ENCODE data around the gene OCRL. TPM values are rescaled to one million over a fixed set of nuclear protein-coding genes. Genes with fewer than 3 reads are reported as not detected.

OCRL gene
- total RNA-seq, 1 experiment from 2014 or later: 24.2 TPM

GRCh38 chrX:129525162-129525561 lies 14.9 kb upstream of the OCRL start:
- no peak overlapping the region for H3K27ac Mint-ChIP-seq (ENCODE audit: unreplicated experiment)
- H3K27me3 Mint-ChIP-seq (ENCODE audit: insufficient read depth, unreplicated experiment): no peaks in the 10 kb centered on the region
- Histone ChIP-seq H3K4me3 (ENCODE audit: low read depth, low read length) (no peak overlapping the region), H3K27me3 (replicated peaks; ENCODE audit: control insufficient read depth, insufficient read depth, low read length) (no peaks in the 10 kb centered on the region), H3K4me1 (no peaks in the 10 kb centered on the region), H3K36me3 (ENCODE audit: control insufficient read depth, insufficient read depth, low read length) (no peaks in the 10 kb centered on the region), H3K9me3 (no peaks in the 10 kb centered on the region)
- DNase-seq: no peak
- peaks cover 5% of the 10 kb centered on the region for H3K36me3 Mint-ChIP-seq (ENCODE audit: insufficient read depth, unreplicated experiment)
- no TSS peak for BruUV-seq (replicated peaks)
- TF ChIP-seq CTCF (IDR thresholded peaks at IDR 0.05; ENCODE audit: insufficient read depth in 1 of 2, low read depth in 1 of 2, low read length in 1 of 2, severe bottlenecking in 1 of 2, unreplicated experiment in 1 of 2): no peak
- CTCF ChIA-PET: no interaction called here
- no peaks in the 10 kb centered on the region for H3K9me3 Mint-ChIP-seq (ENCODE audit: unreplicated experiment)
- POLR2A ChIA-PET: interaction anchor here (0.6 kb wide), 1 partner anchor 61 kb away, joined by 4 read pairs; no protein-coding TSS in a partner anchor
- intact Hi-C loops (cut with micrococcal nuclease; ENCODE audit: unreplicated experiment): no loop called here
- H3K4me1 Mint-ChIP-seq (ENCODE audit: low read depth, unreplicated experiment): no peaks in the 10 kb centered on the region
- H3K4me3 Mint-ChIP-seq (ENCODE audit: unreplicated experiment): no peak overlapping the region

GRCh38 chrX:129525896-129526295 lies 14.2 kb upstream of the OCRL start:
- peaks cover 5% of the 10 kb centered on the region for H3K36me3 Mint-ChIP-seq (ENCODE audit: insufficient read depth, unreplicated experiment)
- H3K4me3 Mint-ChIP-seq (ENCODE audit: unreplicated experiment): no peak overlapping the region
- DNase-seq: no peak
- H3K27me3 Mint-ChIP-seq (ENCODE audit: insufficient read depth, unreplicated experiment): no peaks in the 10 kb centered on the region
- no peak overlapping the region for H3K27ac Mint-ChIP-seq (ENCODE audit: unreplicated experiment)
- intact Hi-C loops (cut with micrococcal nuclease; ENCODE audit: unreplicated experiment): no loop called here
- TF ChIP-seq CTCF (IDR thresholded peaks at IDR 0.05; ENCODE audit: insufficient read depth in 1 of 2, low read depth in 1 of 2, low read length in 1 of 2, severe bottlenecking in 1 of 2, unreplicated experiment in 1 of 2): no peak
- H3K4me1 ChIP-seq: no peaks in the 10 kb centered on the region
- no peaks in the 10 kb centered on the region for H3K9me3 Mint-ChIP-seq (ENCODE audit: unreplicated experiment)
- BruUV-seq (replicated peaks): no TSS peak
- no peaks in the 10 kb centered on the region for H3K27me3 ChIP-seq (replicated peaks; ENCODE audit: control insufficient read depth, insufficient read depth, low read length)
- H3K4me1 Mint-ChIP-seq (ENCODE audit: low read depth, unreplicated experiment): no peaks in the 10 kb centered on the region
- H3K9me3 ChIP-seq: no peaks in the 10 kb centered on the region
- no peaks in the 10 kb centered on the region for H3K36me3 ChIP-seq (ENCODE audit: control insufficient read depth, insufficient read depth, low read length)
- no peak overlapping the region for H3K4me3 ChIP-seq (ENCODE audit: low read depth, low read length)
- CTCF ChIA-PET: no interaction called here
- POLR2A ChIA-PET: no interaction called here

GRCh38 chrX:129529685-129530281 lies 10.3 kb upstream of the OCRL start:
- H3K4me1 ChIP-seq: no peaks in the 10 kb centered on the region
- no peak overlapping the region for H3K4me3 Mint-ChIP-seq (ENCODE audit: unreplicated experiment)
- H3K27ac Mint-ChIP-seq (ENCODE audit: unreplicated experiment): no peak overlapping the region
- no peaks in the 10 kb centered on the region for H3K27me3 ChIP-seq (replicated peaks; ENCODE audit: control insufficient read depth, insufficient read depth, low read length)
- no peaks in the 10 kb centered on the region for H3K36me3 Mint-ChIP-seq (ENCODE audit: insufficient read depth, unreplicated experiment)
- no TSS peak for BruUV-seq (replicated peaks)
- H3K9me3 ChIP-seq: no peaks in the 10 kb centered on the region
- intact Hi-C loops (cut with micrococcal nuclease; ENCODE audit: unreplicated experiment): no loop called here
- H3K9me3 Mint-ChIP-seq (ENCODE audit: unreplicated experiment): no peaks in the 10 kb centered on the region
- no peak overlapping the region for H3K4me3 ChIP-seq (ENCODE audit: low read depth, low read length)
- CTCF ChIA-PET: no interaction called here
- no peaks in the 10 kb centered on the region for H3K4me1 Mint-ChIP-seq (ENCODE audit: low read depth, unreplicated experiment)
- H3K36me3 ChIP-seq (ENCODE audit: control insufficient read depth, insufficient read depth, low read length): no peaks in the 10 kb centered on the region
- DNase-seq: no peak
- H3K27me3 Mint-ChIP-seq (ENCODE audit: insufficient read depth, unreplicated experiment): no peaks in the 10 kb centered on the region
- TF ChIP-seq CTCF (IDR thresholded peaks at IDR 0.05; ENCODE audit: insufficient read depth in 1 of 2, low read depth in 1 of 2, low read length in 1 of 2, severe bottlenecking in 1 of 2, unreplicated experiment in 1 of 2): no peak
- POLR2A ChIA-PET: no interaction called here
